Fibroblast of the conjunctiva (primary cell): ENCODE measurements around the gene DACH1.
"Not testable (repeated sequence)": the region's sequence is repeated elsewhere in the genome, so short reads cannot be mapped to it uniquely, and the experiment has no call there.

Experiments
- DNase-seq: peaks from one replicate; pipeline ENCODE4 v3.0.0-alpha.2; 2010; ENCODE audit warnings: low read depth

The DACH1 gene

GRCh38 chr13:71828564-71828963, 38.4 kb downstream of the DACH1 start:
- no peak for DNase-seq

- DNase-seq, result no peak
These were observed 38.9 kb downstream of the DACH1 start for GRCh38 chr13:71828117-71828516.

GRCh38 chr13:71827241-71827640, 39.8 kb downstream of the DACH1 start:
- DNase-seq, result no peak

GRCh38 chr13:71820699-71821098, 46.3 kb downstream of the DACH1 start:
- no peak for DNase-seq

GRCh38 chr13:71817335-71817734, 49.7 kb downstream of the DACH1 start:
- no peak for DNase-seq

GRCh38 chr13:71814806-71815360, 52.1 kb downstream of the DACH1 start:
- DNase-seq, result no peak

- DNase-seq, result no peak
These were observed 53.8 kb downstream of the DACH1 start for GRCh38 chr13:71813187-71813586.

GRCh38 chr13:71811344-71811743, 55.7 kb downstream of the DACH1 start:
- no peak for DNase-seq

GRCh38 chr13:71808708-71809107, 58.3 kb downstream of the DACH1 start:
- no peak for DNase-seq

GRCh38 chr13:71806886-71807285, 60.1 kb downstream of the DACH1 start:
- DNase-seq, result no peak

- DNase-seq, result no peak
These were observed 63.9 kb downstream of the DACH1 start for GRCh38 chr13:71803066-71803465.

GRCh38 chr13:71801781-71802180, 65.2 kb downstream of the DACH1 start:
- DNase-seq, result no peak

- no peak for DNase-seq
These were observed 65.7 kb downstream of the DACH1 start for GRCh38 chr13:71801165-71801760.

GRCh38 chr13:71799324-71799723, 67.7 kb downstream of the DACH1 start:
- DNase-seq, result no peak

- DNase-seq, result no peak
These were observed 68.3 kb downstream of the DACH1 start for GRCh38 chr13:71798707-71799106.

GRCh38 chr13:71797517-71797916, 69.5 kb downstream of the DACH1 start:
- DNase-seq, result no peak

- no peak for DNase-seq
These were observed 77.2 kb downstream of the DACH1 start for GRCh38 chr13:71789693-71790329.

- no peak for DNase-seq
These were observed 78.0 kb downstream of the DACH1 start for GRCh38 chr13:71789037-71789436.

GRCh38 chr13:71787414-71787813, 79.6 kb downstream of the DACH1 start:
- no peak for DNase-seq

- DNase-seq, result no peak
These were observed 80.1 kb downstream of the DACH1 start for GRCh38 chr13:71786875-71787274.

- DNase-seq, result no peak
These were observed 81.6 kb downstream of the DACH1 start for GRCh38 chr13:71785361-71785760.

- DNase-seq, result no peak
These were observed 86.5 kb downstream of the DACH1 start for GRCh38 chr13:71780546-71780945.

GRCh38 chr13:71778998-71779397, 88.0 kb downstream of the DACH1 start:
- not testable (repeated sequence) for DNase-seq

- no peak for DNase-seq
These were observed 91.0 kb downstream of the DACH1 start for GRCh38 chr13:71775966-71776365.
